IMR-90 (cell line): ENCODE results near the gene MYO9B. TPM values are rescaled to one million over a fixed set of nuclear protein-coding genes. Genes with fewer than 3 reads are reported as not detected.
A peak's percentile ranks its signal among the peaks of the same experiment; 100 is the strongest.

Source experiments
- ATAC-seq: fragments of 200-7000 bp; cut with Tn5 transposase; 2 replicates; pipeline ENCODE4 v1.9.1; 2020; ENCODE audit warnings: low read depth, mild to moderate bottlenecking, moderate library complexity
- BruUV-seq: library from RNA; stranded (reverse); fragments of 400-500 nt; replicated peaks from 2 replicates; lab custom pipeline; 2021; lab: Mats Ljungman, UMichigan
- CTCF ChIA-PET: fragments of 300-600 bp; formaldehyde crosslinking; extraction: SDS; loops from one replicate; lab custom pipeline; 2021; ENCODE audit warnings: antibody characterized with exemption; lab: Yijun Ruan, JAX
- POLR2A ChIA-PET: fragments of 300-600 bp; sonication (Branson Sonifier 250); formaldehyde crosslinking; loops from one replicate; lab custom pipeline; 2022; ENCODE audit warnings: antibody characterized with exemption; ENCODE audit not compliant: unreplicated experiment; lab: Charles Lee
- DNase-seq: peaks from one replicate; pipeline ENCODE4 v3.0.0; 2013
- H2AFZ ChIP-seq: replicated peaks from 2 replicates; pipeline ENCODE3; 2013; ENCODE audit warnings: low read length, mild to moderate bottlenecking; ENCODE audit not compliant: poor library complexity
- H2AK5ac ChIP-seq: 2 replicates; pipeline ENCODE4 v1.6.1; 2013; ENCODE audit warnings: low read depth, low read length, inconsistent platforms
- H2AK9ac ChIP-seq: replicated peaks from 2 replicates; pipeline ENCODE3; 2013; ENCODE audit warnings: mild to moderate bottlenecking, low read depth, low read length, moderate library complexity; ENCODE audit not compliant: poor library complexity
- H2BK120ac ChIP-seq: 2 replicates; pipeline ENCODE4 v1.6.1; 2013; ENCODE audit warnings: low read depth, low read length, inconsistent platforms
- H2BK15ac ChIP-seq: 3 replicates; pipeline ENCODE4 v1.6.1; 2013; ENCODE audit warnings: low read depth, low read length, inconsistent platforms
- H2BK20ac ChIP-seq: 2 replicates; pipeline ENCODE4 v1.6.1; 2013; ENCODE audit warnings: low read depth, mild to moderate bottlenecking, inconsistent platforms, low read length, moderate library complexity
- H2BK5ac ChIP-seq: 2 replicates; pipeline ENCODE4 v1.6.1; 2013; ENCODE audit warnings: mild to moderate bottlenecking, low read depth, low read length, inconsistent platforms; ENCODE audit not compliant: poor library complexity, severe bottlenecking
- H3K14ac ChIP-seq: replicated peaks from 2 replicates; pipeline ENCODE4 v1.6.1; 2013; ENCODE audit warnings: low read depth, low read length, inconsistent platforms
- H3K18ac ChIP-seq: 2 replicates; pipeline ENCODE4 v1.6.1; 2013; ENCODE audit warnings: low read depth, low read length, control low read depth
- H3K23ac ChIP-seq: 2 replicates; pipeline ENCODE4 v1.6.1; 2013; ENCODE audit warnings: low read depth, low read length, inconsistent platforms
- H3K27ac ChIP-seq: 2 replicates; pipeline ENCODE4 v1.5.1; 2013; ENCODE audit warnings: mild to moderate bottlenecking, control low read depth, low read length; ENCODE audit not compliant: insufficient read depth
- H3K27me3 ChIP-seq: 2 replicates; pipeline ENCODE4 v1.6.1; 2013; ENCODE audit warnings: low read length; ENCODE audit not compliant: control insufficient read depth, insufficient read depth
- H3K36me3 ChIP-seq: 2 replicates; pipeline ENCODE4 v1.6.1; 2013; ENCODE audit warnings: low read length, mixed read lengths; ENCODE audit not compliant: control insufficient read depth, insufficient read depth
- H3K4ac ChIP-seq: 2 replicates; pipeline ENCODE4 v1.6.1; 2013; ENCODE audit warnings: low read depth, low read length, inconsistent platforms
- H3K4me1 ChIP-seq: 2 replicates; pipeline ENCODE4 v1.6.1; 2013; ENCODE audit warnings: low read length, mixed read lengths; ENCODE audit not compliant: control insufficient read depth, insufficient read depth
- H3K4me2 ChIP-seq: 2 replicates; pipeline ENCODE4 v1.6.1; 2013; ENCODE audit warnings: low read depth, mild to moderate bottlenecking, control low read depth, low read length, moderate library complexity
- H3K4me3 ChIP-seq: 2 replicates; pipeline ENCODE4 v1.5.1; 2013; ENCODE audit warnings: low read depth, mild to moderate bottlenecking, control low read depth, low read length, moderate library complexity; ENCODE audit not compliant: insufficient read depth
- H3K56ac ChIP-seq: 2 replicates; pipeline ENCODE4 v1.6.1; 2013; ENCODE audit warnings: low read length, inconsistent platforms; ENCODE audit not compliant: insufficient read depth; ENCODE audit errors: extremely low read depth
- H3K79me1 ChIP-seq, 2 experiments: 2 replicates each; pipeline ENCODE4 v1.6.1; 2013; ENCODE audit warnings: low read length in 2 of 2, inconsistent platforms in 1 of 2, low read depth in 1 of 2
- H3K9ac ChIP-seq: 2 replicates; pipeline ENCODE4 v1.6.1; 2013; ENCODE audit warnings: low read depth, low read length, control low read depth
- H3K9me1 ChIP-seq: 2 replicates; pipeline ENCODE4 v1.6.1; 2013; ENCODE audit warnings: low read length, inconsistent platforms; ENCODE audit not compliant: insufficient read depth
- H3K9me3 ChIP-seq: 2 replicates; pipeline ENCODE4 v1.6.1; 2013; ENCODE audit warnings: low read length; ENCODE audit not compliant: control insufficient read depth, insufficient read depth
- H4K20me1 ChIP-seq: 2 replicates; pipeline ENCODE4 v1.6.1; 2013; ENCODE audit warnings: low read length, inconsistent platforms; ENCODE audit not compliant: insufficient read depth
- H4K5ac ChIP-seq: 2 replicates; pipeline ENCODE4 v1.6.1; 2013; ENCODE audit warnings: mild to moderate bottlenecking, low read depth, low read length, control low read depth
- H4K8ac ChIP-seq, 2 experiments: 2 replicates each; pipeline ENCODE4 v1.6.1; 2013; ENCODE audit warnings: low read depth in 2 of 2, low read length in 2 of 2, control low read depth in 1 of 2, inconsistent platforms in 1 of 2
- H4K91ac ChIP-seq: 2 replicates; pipeline ENCODE4 v1.6.1; 2013; ENCODE audit warnings: low read depth, low read length, inconsistent platforms; ENCODE audit not compliant: insufficient read depth
- BHLHE40 ChIP-seq: fragments of 150-350 bp; IDR thresholded peaks from 2 replicates; pipeline ENCODE4 v1.6.1; 2016; ENCODE audit warnings: mild to moderate bottlenecking, low read depth, low read length
- SMC3 ChIP-seq: fragments of 150-350 bp; IDR thresholded peaks from 2 replicates; pipeline ENCODE4 v1.6.1; 2016; ENCODE audit warnings: low read depth, mild to moderate bottlenecking, antibody characterized with exemption, low read length, moderate library complexity
- WGBS, 2 experiments: methylation state at CpG; one replicate each; pipeline versions ENCODE4 v1.1.5 to v1.1.7; 2013; ENCODE audit warnings: missing lambda C conversion rate in 2 of 2; ENCODE audit not compliant: insufficient read length in 1 of 2; ENCODE audit errors: extremely low coverage in 2 of 2; 5-methylcytosine and 5-hydroxymethylcytosine counted together
- dilution Hi-C: fragments of 300-500 bp; cut with HindIII; formaldehyde crosslinking; loops from one replicate; pipeline ENCODE4 v1.14.3; 2018; ENCODE audit warnings: low sequenced_read_pairs; ENCODE audit not compliant: unreplicated experiment
- in situ Hi-C: fragments of 300-500 bp; cut with MboI; formaldehyde crosslinking; loops from 3 replicates; pipeline ENCODE4 v1.14.3; 2019; ENCODE audit warnings: low sequenced_read_pairs, inconsistent platforms, mixed read lengths
- intact Hi-C: fragments of 100-400 bp; cut with micrococcal nuclease; formaldehyde crosslinking; loops from 2 replicates; pipeline ENCODE4 v1.10.0; 2022
- polyA plus RNA-seq, 3 experiments: library from polyadenylated mRNA; depleted of rRNA; stranded (reverse); fragments of >200 nt; gene quantifications; 2 replicates each; pipeline ENCODE4 v1.2.3, GENCODE V29; 2012; ENCODE audit warnings: low replicate concordance in 1 of 3
- total RNA-seq: library from RNA; depleted of rRNA; stranded (reverse); fragments of >200 nt; gene quantifications from 2 replicates; pipeline ENCODE4 v1.2.3, GENCODE V29; 2012
- TF ChIP-seq, protein P1 (sequence below): conservative IDR thresholded peaks from 2 replicates; pipeline ENCODE4 v1.5.1; 2012; ENCODE audit warnings: mild to moderate bottlenecking, low read depth, low read length, improper control_type of control experiment

Gene MYO9B
- total and polyA plus RNA-seq, 2 of the 4 experiments (the other 2 are of a cell fraction), result 61.8 to 77.8 TPM

DNA sequence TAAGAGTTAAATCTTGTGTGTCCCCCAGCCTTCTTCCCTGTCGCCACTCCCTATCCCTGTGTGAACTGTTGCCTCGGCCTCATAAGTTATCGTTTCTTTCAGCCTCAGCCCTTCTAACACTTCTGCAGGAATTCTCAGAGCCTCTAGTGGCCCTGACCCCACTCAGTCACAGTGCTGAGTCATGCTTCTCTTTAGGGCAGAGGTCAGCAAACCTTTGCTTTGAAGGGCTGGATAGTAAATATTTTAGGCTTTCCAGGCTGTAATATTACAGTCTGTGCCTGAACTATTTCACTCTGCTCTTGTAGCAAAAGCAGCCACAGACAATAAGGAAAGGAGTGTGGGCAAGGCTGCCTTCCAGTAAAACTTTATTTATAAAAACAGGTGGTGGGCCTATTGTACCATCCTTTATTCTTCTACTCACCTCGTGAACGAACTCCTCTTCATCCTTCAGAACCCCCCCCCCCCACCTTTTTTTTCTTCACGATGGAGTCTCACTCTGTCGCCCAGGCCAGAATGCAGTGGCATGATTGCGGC is 22.1 kb downstream of the MYO9B start (continued):
- TF ChIP-seq, protein P1, sequence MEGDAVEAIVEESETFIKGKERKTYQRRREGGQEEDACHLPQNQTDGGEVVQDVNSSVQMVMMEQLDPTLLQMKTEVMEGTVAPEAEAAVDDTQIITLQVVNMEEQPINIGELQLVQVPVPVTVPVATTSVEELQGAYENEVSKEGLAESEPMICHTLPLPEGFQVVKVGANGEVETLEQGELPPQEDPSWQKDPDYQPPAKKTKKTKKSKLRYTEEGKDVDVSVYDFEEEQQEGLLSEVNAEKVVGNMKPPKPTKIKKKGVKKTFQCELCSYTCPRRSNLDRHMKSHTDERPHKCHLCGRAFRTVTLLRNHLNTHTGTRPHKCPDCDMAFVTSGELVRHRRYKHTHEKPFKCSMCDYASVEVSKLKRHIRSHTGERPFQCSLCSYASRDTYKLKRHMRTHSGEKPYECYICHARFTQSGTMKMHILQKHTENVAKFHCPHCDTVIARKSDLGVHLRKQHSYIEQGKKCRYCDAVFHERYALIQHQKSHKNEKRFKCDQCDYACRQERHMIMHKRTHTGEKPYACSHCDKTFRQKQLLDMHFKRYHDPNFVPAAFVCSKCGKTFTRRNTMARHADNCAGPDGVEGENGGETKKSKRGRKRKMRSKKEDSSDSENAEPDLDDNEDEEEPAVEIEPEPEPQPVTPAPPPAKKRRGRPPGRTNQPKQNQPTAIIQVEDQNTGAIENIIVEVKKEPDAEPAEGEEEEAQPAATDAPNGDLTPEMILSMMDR, result no peak

GRCh38 chr19:17098326-17098725 is 22.7 kb downstream of the MYO9B start:
- Histone ChIP-seq H3K4ac (peak overlapping the region; percentile 51; the same call in 1 of the 2 replicates), H4K5ac (no peak overlapping the region), H3K4me2 (no peak overlapping the region), H3K9me1 (peaks cover 25% of the 10 kb centered on the region), H2BK120ac (no peak overlapping the region), H3K79me1 (peaks cover 5 to 71% of the 10 kb centered on the region in 2 experiments), H2BK5ac (peak overlapping the region; percentile 3), H3K23ac (no peak overlapping the region), H3K9ac (no peak overlapping the region), H4K91ac (peak overlapping the region; percentile 5; the same call in 1 of the 2 replicates), H2AK5ac (no peak overlapping the region), H2AK9ac (peak overlapping the region; percentile 72), H2BK20ac (no peak overlapping the region), H2BK15ac (no peak overlapping the region), H3K9me3 (no peaks in the 10 kb centered on the region), H2AFZ (no peak overlapping the region), H3K4me1 (peaks cover 8% of the 10 kb centered on the region), H3K4me3 (no peak overlapping the region), H3K18ac (no peak overlapping the region), H3K14ac (no peak overlapping the region), H4K8ac (no peak overlapping the region), H3K36me3 (peaks cover 26% of the 10 kb centered on the region), H3K27ac (no peak overlapping the region), H4K20me1 (peaks cover 62% of the 10 kb centered on the region), H3K56ac (no peak overlapping the region), H3K27me3 (no peaks in the 10 kb centered on the region)
- ATAC-seq (no peak), DNase-seq (peak; percentile 34)
- intact Hi-C loops, result no loop called here
- CTCF ChIA-PET, result interaction anchor here (0.6 kb wide), 1 partner anchor 1181 kb away, joined by 3 read pairs; no protein-coding TSS in a partner anchor
- TF ChIP-seq BHLHE40, result 0 out of 2 replicates have a peak, but pooled peaks have one; percentile 27
- no peak for TF ChIP-seq SMC3
- dilution Hi-C loops, result no loop called here
- no TSS peak for BruUV-seq
- in situ Hi-C loops, result no loop called here
- POLR2A ChIA-PET, result interaction anchor here (0.7 kb wide), 1 partner anchor 128 kb away, joined by 3 read pairs; the partner anchor contains the start of gene OCEL1
- WGBS, 2 experiments, result 75% methylated on average over 9 of the region's 9 CpGs; no CpG with 5 or more reads in 1 of the 2 experiments
